Measurements from ENCODE around the gene MKX.
"Not testable (repeated sequence)": the region's sequence is repeated elsewhere in the genome, so short reads cannot be mapped to it uniquely, and the experiment has no call there.

MKX gene

GRCh38 chr10:27687743-27688142, 57.9 kb downstream of the MKX start:
- no peak for DNase-seq

- DNase-seq, result no peak
These were observed 58.3 kb downstream of the MKX start for GRCh38 chr10:27687326-27687725.

- no peak for DNase-seq
These were observed 59.9 kb downstream of the MKX start for GRCh38 chr10:27685681-27686080.

GRCh38 chr10:27683226-27683625, 62.4 kb downstream of the MKX start:
- no peak for DNase-seq

GRCh38 chr10:27681795-27682194, 63.8 kb downstream of the MKX start:
- DNase-seq, result not testable (repeated sequence)

- DNase-seq, result no peak
These were observed 64.7 kb downstream of the MKX start for GRCh38 chr10:27680691-27681605.

DNA sequence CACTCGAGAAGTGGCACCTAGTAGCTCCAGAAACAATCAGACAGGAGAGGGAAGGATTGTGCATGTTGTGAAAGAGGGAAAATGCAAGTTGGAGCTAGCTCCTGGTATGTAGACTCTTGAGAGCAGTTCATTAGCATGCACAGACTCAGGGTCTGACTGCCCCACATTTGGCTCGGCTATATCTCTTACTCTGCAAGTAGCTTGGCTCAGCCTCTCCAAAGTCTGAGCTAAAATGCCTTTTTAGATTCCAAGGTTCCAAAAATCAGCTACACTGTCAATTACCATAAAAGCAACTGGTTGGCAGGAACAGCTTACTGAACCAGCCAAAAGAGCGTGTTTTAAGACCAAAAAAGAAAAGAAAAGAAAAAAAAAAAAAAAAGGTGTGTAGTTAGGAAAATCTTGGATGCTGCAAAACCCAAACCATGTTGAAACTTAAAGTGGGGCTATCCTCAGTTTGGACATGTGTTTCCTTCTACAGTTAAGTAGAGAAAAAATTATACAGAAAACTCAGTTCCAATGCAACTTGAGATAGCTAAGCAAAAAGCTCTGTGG, 65.5 kb downstream of the MKX start:
- DNase-seq, result no peak

DNA sequence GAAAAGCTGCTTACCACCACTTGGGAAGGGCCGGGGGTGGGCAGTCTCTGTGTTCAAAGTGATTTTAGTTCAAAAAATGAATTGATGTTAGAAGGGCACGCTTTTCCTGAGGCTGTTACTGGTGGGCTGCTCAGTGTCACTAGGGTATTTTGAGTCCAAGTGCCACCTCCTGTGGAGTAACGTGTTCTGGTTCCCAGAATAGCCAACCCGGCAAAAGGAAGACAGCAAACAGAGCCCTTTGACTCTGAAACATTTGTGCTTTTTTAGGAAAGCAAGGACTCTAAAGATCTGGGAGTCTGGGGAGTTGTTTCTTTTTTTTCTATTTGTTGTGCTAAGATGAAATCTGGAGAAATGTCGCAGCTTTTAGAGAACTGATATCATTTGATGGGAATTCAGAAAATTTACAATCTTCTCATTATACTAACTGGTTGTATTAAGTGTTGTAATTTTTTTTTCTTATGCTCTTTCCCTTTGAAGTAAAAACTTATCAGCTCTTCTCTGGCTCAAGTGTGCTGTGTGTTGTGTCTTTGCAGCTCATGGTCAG, 66.2 kb downstream of the MKX start:
- no peak for DNase-seq

GRCh38 chr10:27678166-27678565, 67.5 kb downstream of the MKX start:
- no peak for DNase-seq

DNA sequence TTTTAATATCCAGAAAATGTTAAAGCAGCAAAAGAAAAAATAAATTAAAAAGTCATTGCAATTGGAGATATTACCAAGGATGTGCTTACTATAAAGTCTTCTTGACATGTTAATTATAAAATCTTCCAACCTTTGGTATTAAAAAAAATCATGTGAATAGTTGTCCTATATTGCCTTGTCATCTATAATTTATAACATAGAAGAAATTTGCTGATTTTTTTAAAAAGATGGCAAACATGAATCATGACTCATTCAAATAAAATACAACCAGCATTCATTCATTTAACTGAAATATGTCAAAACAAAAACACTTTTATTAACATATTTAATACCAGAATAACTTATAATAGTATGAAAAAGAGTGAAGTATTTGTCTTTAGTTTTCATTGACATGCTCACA, 72.6 kb downstream of the MKX start:
- no peak for DNase-seq

- no peak for DNase-seq
These were observed 73.8 kb downstream of the MKX start for GRCh38 chr10:27671821-27672220.

- no peak for DNase-seq
These were observed 81.2 kb downstream of the MKX start for GRCh38 chr10:27664461-27664860.

GRCh38 chr10:27663621-27664020, 82.0 kb downstream of the MKX start:
- DNase-seq, result no peak

GRCh38 chr10:27661514-27662286, 83.9 kb downstream of the MKX start:
- no peak for DNase-seq

DNA sequence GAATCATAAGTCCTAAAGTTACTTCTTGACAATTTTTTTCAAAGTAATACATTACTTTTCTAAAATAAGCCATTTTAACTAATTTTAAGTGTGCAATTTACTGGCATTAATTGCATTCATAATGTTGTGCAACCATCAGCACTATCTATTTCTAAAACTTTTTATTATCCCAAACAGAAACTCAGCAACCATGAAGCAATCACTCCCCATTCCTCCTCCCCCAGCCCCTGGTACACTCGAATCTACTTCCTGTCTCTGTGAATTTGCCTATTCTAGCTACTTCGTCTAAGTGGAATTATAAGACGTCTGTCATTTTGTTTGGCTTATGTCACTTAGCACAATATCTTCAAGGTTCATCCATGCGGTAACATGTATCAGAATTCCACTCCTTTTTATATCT, 84.9 kb downstream of the MKX start:
- DNase-seq, result no peak

DNA sequence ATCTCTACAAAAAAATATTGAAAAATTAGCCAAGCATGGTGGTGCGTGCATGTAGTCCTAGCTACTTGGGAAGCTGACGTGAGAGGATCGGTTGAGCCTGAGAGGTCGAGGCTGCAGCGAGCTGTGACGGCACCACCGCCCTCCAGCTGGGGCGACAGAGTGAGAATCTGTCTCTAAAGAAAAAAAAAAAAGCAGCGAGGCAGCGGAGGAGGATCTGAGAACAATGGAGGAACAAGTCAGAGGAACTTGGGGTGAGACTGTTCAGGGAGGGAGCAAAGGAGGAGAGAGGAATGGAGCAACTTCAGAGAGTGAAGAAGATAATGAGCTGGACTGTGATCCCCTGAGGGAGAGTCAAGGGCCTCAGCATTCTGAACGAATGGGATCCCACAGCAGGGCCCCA, 85.4 kb downstream of the MKX start:
- DNase-seq, result no peak

DNA sequence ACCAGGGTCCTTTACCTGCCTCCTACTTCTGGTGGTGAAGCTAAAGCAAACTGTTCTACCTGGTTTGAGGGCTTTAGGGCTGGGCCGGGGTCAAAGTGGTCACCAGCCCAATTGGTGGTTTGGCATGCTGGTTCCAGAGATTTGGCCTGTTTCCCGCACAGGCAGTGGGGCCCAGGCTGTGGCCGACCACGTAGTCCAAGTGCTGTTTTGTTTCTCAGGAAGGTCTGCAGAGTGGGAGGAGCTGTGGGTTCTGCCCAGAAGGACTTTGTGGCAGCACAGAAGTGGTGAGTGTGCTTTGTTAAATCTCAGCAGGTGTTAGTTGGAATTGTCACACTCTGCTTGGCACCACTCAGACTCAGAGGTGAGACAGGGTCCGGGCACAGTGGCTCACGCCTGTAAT, 85.8 kb downstream of the MKX start:
- no peak for DNase-seq

GRCh38 chr10:27658788-27659187, 86.8 kb downstream of the MKX start:
- DNase-seq, result no peak

GRCh38 chr10:27655296-27655695, 90.3 kb downstream of the MKX start:
- no peak for DNase-seq

- DNase-seq, result no peak
These were observed 91.3 kb downstream of the MKX start for GRCh38 chr10:27654284-27654683.

DNA sequence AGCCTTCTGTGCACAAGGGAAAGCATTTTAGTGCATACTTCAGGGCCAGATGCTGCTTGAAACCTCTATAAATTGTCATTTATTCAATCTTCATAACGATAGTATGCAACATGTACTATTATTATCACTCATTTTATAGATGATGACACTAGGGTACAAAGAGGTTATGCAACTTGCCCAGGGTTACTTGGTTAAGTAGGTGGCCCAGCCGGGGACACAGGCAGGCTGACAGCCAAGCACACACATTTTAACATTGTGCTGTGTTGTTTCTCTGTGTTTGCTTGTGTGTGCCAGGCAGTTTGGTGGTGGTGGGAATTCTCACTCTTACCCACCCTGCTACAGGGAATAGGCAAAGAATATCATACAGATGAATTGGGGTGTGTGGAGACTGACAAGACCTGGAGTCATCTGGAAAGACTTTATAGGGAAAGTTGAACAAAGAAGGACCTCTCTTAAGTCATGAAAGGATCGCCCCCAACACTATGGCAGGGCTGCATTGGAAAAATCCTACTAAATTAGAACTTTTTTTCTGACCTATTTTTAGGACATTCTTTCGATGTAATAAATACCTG, 98.9 kb downstream of the MKX start:
- DNase-seq, result no peak

DNA sequence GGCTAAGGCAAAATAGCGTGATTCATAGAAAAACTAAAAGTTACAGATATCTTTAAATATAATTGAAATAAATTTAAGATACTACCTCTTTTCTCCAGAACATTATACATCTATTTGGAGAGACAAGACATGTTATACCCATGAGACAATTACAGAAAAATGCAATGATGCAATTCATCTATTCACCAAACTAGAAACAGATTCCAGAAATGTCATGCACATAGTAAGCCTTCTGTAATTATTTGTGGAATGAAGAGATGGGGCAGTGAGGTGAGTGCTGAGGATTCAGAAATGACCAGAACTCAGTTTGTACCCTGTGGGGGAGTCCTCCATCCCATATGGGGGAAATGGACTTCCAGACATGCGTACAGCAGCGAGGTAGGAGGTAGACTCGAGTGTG, 99.4 kb downstream of the MKX start:
- no peak for DNase-seq

DNA sequence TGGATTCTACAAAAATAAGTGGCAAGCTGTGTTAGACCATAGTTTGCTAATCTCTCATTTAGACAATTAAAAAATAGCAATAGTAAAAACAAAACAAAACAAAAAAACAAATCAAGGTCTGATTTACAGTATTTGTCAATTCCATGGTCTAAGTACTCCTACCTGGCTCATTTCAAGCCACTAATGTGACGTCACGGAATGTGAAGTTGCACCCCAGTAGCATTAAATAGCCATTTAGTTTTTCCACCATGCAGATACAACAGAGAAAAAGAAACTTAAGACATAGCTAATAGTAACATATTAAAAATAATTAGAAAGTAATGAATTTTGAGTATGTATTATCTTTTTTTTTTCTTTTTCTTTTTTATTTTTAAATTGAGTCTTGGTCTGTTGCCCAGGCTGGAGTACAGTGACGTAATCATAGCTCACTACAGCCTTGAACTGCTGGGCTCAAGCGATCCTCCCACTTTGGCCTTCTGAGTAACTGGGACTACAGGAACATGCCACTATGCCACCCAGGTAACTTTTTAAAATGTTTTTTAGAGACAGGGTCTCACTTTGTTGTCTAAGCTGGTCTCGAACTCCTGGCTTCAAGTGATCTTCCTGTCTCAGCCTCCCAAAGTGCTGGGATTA, 101.2 kb downstream of the MKX start:
- DNase-seq, result no peak

All from hematopoietic multipotent progenitor cell treated with erythropoietin and hydrocortisone succinate and interleukin-3 and kit ligand, for 6 days (in vitro differentiated cells).